Osteoblast (primary cell): ENCODE results near the gene ARFGEF2. TPM values are rescaled to one million over a fixed set of nuclear protein-coding genes. Genes with fewer than 3 reads are reported as not detected.

Experiments used
- DNase-seq: peaks from one replicate; pipeline ENCODE4 v3.0.0; 2011; ENCODE audit warnings: low spot score, mixed read lengths; ENCODE audit not compliant: insufficient read length; ENCODE audit errors: missing footprints
- H2AFZ ChIP-seq: 2 replicates; pipeline ENCODE4 v1.6.0; 2011; ENCODE audit warnings: mild to moderate bottlenecking, low read length
- H3K27ac ChIP-seq: 2 replicates; pipeline ENCODE4 v1.5.1; 2011; ENCODE audit warnings: mild to moderate bottlenecking, low read depth, low read length, moderate library complexity
- H3K27me3 ChIP-seq: 2 replicates; pipeline ENCODE4 v1.6.0; 2012; ENCODE audit warnings: mild to moderate bottlenecking, control low read depth, inconsistent platforms, low read length, moderate library complexity; ENCODE audit not compliant: insufficient read depth
- H3K36me3 ChIP-seq: 2 replicates; pipeline ENCODE4 v1.5.1; 2011; ENCODE audit warnings: mild to moderate bottlenecking, low read length, control low read depth, moderate library complexity; ENCODE audit not compliant: insufficient read depth
- H3K4me1 ChIP-seq: 2 replicates; pipeline ENCODE4 v1.5.1; 2011; ENCODE audit warnings: mild to moderate bottlenecking, low read length, control low read depth, moderate library complexity; ENCODE audit not compliant: insufficient read depth
- H3K4me2 ChIP-seq: 2 replicates; pipeline ENCODE4 v1.6.0; 2011; ENCODE audit warnings: mild to moderate bottlenecking, low read length; ENCODE audit not compliant: insufficient read depth
- H3K4me3 ChIP-seq: fragments of 200-600 bp; sonication (generic); 3 replicates; pipeline ENCODE4 v1.5.1; 2012; ENCODE audit warnings: mild to moderate bottlenecking, low read length, inconsistent platforms; ENCODE audit not compliant: insufficient read depth
- H3K79me2 ChIP-seq: 2 replicates; pipeline ENCODE4 v1.6.0; 2012; ENCODE audit warnings: mild to moderate bottlenecking, low read length, control low read depth, inconsistent platforms; ENCODE audit not compliant: insufficient read depth
- H3K9me3 ChIP-seq: 2 replicates; pipeline ENCODE4 v1.5.1; 2011; ENCODE audit warnings: low read depth, low read length, control low read depth
- H4K20me1 ChIP-seq: 2 replicates; pipeline ENCODE4 v1.6.0; 2012; ENCODE audit warnings: mild to moderate bottlenecking, low read length, control low read depth; ENCODE audit not compliant: insufficient read depth
- CTCF ChIP-seq: IDR thresholded peaks from 2 replicates; pipeline ENCODE4 v1.5.1; 2011; ENCODE audit warnings: mild to moderate bottlenecking, low read depth, low read length, moderate library complexity; ENCODE audit errors: extremely low read depth
- total RNA-seq: library from RNA; depleted of rRNA; stranded (reverse); fragments of >200 nt; gene quantifications from 2 replicates; pipeline ENCODE4 v1.2.3, GENCODE V29; 2012

The ARFGEF2 gene
- total RNA-seq, 1 donor, result 42.0 TPM

DNA sequence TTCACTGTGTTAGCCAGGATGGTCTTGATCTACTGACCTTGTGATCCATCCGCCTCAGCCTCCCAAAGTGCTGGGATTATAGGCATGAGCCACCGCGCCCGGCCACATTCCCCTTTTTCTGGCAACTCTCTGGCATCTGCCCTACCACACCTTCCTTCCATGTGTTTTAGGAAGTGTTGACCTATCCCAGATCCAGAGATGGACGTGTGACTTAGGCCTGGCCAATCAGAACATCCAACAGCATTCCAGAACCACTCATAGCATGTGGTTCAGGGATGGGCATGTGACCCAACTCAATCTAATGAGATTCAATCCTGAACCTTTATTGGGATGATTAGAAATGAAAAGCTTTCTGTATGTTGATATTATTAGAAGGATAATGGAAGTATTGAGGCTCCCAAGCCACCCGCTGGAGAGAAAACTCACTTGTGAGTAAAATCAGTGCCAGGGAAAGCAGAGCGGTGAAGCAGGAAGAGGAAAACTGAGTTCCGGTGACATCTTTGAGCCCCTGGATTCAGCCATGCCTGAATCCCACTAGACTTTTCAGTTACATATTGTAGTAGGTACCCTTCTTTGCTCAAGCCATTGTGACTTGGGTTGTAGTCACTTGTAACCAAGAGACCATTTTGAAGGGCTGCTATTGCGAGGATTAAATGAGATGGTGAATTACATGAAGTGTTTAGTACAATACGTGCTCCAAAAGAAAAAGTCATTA lies 42.8 kb upstream of the ARFGEF2 start:
- TF ChIP-seq CTCF, result no peak
- no peaks in the 10 kb centered on the region for H3K36me3 ChIP-seq
- no peaks in the 10 kb centered on the region for H3K4me1 ChIP-seq
- no peaks in the 10 kb centered on the region for H3K9me3 ChIP-seq
- no peak overlapping the region for H2AFZ ChIP-seq
- H3K79me2 ChIP-seq, result no peaks in the 10 kb centered on the region
- DNase-seq, result no peak
- H3K27ac ChIP-seq, result no peak overlapping the region
- H4K20me1 ChIP-seq, result no peaks in the 10 kb centered on the region
- no peaks in the 10 kb centered on the region for H3K27me3 ChIP-seq
- H3K4me2 ChIP-seq, result no peak overlapping the region
- no peak overlapping the region for H3K4me3 ChIP-seq

- no peaks in the 10 kb centered on the region for H3K36me3 ChIP-seq
- no peaks in the 10 kb centered on the region for H3K4me1 ChIP-seq
- H2AFZ ChIP-seq, result no peak overlapping the region
- no peak overlapping the region for H3K4me2 ChIP-seq
- DNase-seq, result no peak
- no peaks in the 10 kb centered on the region for H4K20me1 ChIP-seq
- no peaks in the 10 kb centered on the region for H3K9me3 ChIP-seq
- H3K4me3 ChIP-seq, result no peak overlapping the region
- no peak overlapping the region for H3K27ac ChIP-seq
- H3K27me3 ChIP-seq, result no peaks in the 10 kb centered on the region
- TF ChIP-seq CTCF, result no peak
- no peaks in the 10 kb centered on the region for H3K79me2 ChIP-seq
Observed at GRCh38 chr20:48879612-48880245, 41.8 kb upstream of the ARFGEF2 start.

DNA sequence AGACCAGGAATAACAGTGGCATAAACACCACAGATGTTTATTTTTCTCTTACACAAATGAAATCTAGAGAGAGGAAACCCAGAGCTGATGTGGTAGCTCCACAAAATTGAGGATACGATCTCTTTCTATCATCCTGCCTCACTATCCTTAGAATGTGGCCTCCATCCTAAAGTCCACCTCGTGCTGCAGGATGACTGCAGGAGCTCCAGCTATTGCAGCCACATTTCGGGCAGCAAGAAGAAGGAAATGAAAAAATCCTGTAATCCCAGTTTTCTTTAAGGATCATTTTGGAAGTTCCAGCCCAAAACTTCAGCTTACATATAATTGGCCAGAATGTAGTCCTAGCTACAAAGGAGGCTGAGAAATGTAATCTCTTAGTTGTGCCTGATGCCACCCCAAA lies 41.2 kb upstream of the ARFGEF2 start:
- H3K27me3 ChIP-seq, result no peaks in the 10 kb centered on the region
- H3K27ac ChIP-seq, result no peak overlapping the region
- H3K79me2 ChIP-seq, result no peaks in the 10 kb centered on the region
- no peak overlapping the region for H2AFZ ChIP-seq
- no peaks in the 10 kb centered on the region for H3K9me3 ChIP-seq
- no peak overlapping the region for H3K4me3 ChIP-seq
- no peaks in the 10 kb centered on the region for H3K4me1 ChIP-seq
- no peak overlapping the region for H3K4me2 ChIP-seq
- TF ChIP-seq CTCF, result no peak
- no peaks in the 10 kb centered on the region for H3K36me3 ChIP-seq
- DNase-seq, result no peak
- H4K20me1 ChIP-seq, result no peaks in the 10 kb centered on the region

- Histone ChIP-seq H3K4me2 (no peak overlapping the region), H2AFZ (no peak overlapping the region), H3K27me3 (no peaks in the 10 kb centered on the region), H3K4me1 (no peaks in the 10 kb centered on the region), H3K79me2 (no peaks in the 10 kb centered on the region), H4K20me1 (no peaks in the 10 kb centered on the region), H3K4me3 (no peak overlapping the region), H3K27ac (no peak overlapping the region), H3K36me3 (no peaks in the 10 kb centered on the region), H3K9me3 (no peaks in the 10 kb centered on the region)
- no peak for TF ChIP-seq CTCF
- no peak for DNase-seq
Observed at GRCh38 chr20:48880981-48881657, 40.4 kb upstream of the ARFGEF2 start.
